NT2/D1 (cell line): ENCODE results near the gene OBSCN.
A peak's percentile ranks its signal among the peaks of the same experiment; 100 is the strongest.

Experiments used
- DNase-seq: peaks from one replicate; pipeline ENCODE4 v3.0.0-alpha.2; 2011; ENCODE audit warnings: low read depth, low spot score
- H3K27me3 ChIP-seq: 2 replicates; pipeline ENCODE4 v1.6.0; 2011; ENCODE audit warnings: mild to moderate bottlenecking; ENCODE audit not compliant: insufficient read length, insufficient read depth
- H3K36me3 ChIP-seq: 2 replicates; pipeline ENCODE4 v1.6.1; 2011; ENCODE audit warnings: mild to moderate bottlenecking, low read length, mixed read lengths; ENCODE audit not compliant: insufficient read depth, insufficient read length
- H3K4me1 ChIP-seq: 2 replicates; pipeline ENCODE4 v1.5.1; 2011; ENCODE audit not compliant: insufficient read depth, insufficient read length
- H3K4me3 ChIP-seq: 2 replicates; pipeline ENCODE4 v1.5.1; 2011; ENCODE audit warnings: low read depth; ENCODE audit not compliant: insufficient read length
- H3K9ac ChIP-seq: 2 replicates; pipeline ENCODE4 v1.6.0; 2011; ENCODE audit warnings: low read depth; ENCODE audit not compliant: insufficient read length
- H3K9me3 ChIP-seq: 2 replicates; pipeline ENCODE4 v1.5.1; 2011; ENCODE audit warnings: mild to moderate bottlenecking, low read length; ENCODE audit not compliant: insufficient read depth
- SUZ12 ChIP-seq: IDR thresholded peaks from 2 replicates; pipeline ENCODE4 v1.6.1; 2011; ENCODE audit not compliant: insufficient read length, insufficient read depth; ENCODE audit errors: extremely low read depth
- YY1 ChIP-seq: IDR thresholded peaks from 2 replicates; pipeline ENCODE4 v1.6.1; 2011; ENCODE audit not compliant: insufficient read length, insufficient read depth
- ZNF274 ChIP-seq: IDR thresholded peaks from 2 replicates; pipeline ENCODE4 v1.6.1; 2011; ENCODE audit warnings: mild to moderate bottlenecking, low read depth, low read length

The OBSCN gene

DNA sequence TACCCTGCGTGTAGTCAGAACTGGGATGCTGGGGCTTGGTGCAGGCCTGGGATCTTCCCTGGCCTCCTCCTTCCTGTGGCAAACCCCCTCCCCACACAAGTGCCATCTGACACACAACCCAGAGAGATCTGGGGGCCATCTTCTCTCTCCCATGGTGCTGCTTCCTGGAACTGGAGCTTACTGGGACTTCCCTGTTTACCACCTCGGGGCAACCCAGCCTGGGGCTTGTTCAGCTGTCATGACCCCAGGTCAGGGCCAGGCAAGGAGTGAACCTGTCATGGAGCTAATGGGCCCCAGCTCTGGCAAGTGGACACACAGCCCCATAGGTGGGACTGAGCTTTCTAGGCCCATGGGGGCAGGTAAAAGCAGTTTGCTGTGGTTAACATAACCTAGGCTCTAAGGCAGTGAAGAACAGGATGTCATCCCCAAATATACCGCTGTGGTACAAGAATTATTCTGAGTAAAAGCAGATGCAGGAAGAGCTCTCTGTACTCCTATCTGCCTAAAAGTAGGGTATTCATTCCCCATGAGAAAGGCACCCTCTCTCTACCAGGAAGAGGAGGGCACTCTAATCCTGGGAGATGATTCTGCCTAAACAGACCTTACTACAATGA is 196.4 kb downstream of the OBSCN start:
- TF ChIP-seq YY1, result no peak
- TF ChIP-seq ZNF274, result no peak
- TF ChIP-seq SUZ12, result no peak
- peaks cover 64% of the 10 kb centered on the region for H3K36me3 ChIP-seq
- H3K27me3 ChIP-seq, result no peaks in the 10 kb centered on the region
- no peak for DNase-seq
- no peaks in the 10 kb centered on the region for H3K9me3 ChIP-seq
- no peak overlapping the region for H3K9ac ChIP-seq
- H3K4me3 ChIP-seq, result no peak overlapping the region
- peaks cover 21% of the 10 kb centered on the region for H3K4me1 ChIP-seq

DNA sequence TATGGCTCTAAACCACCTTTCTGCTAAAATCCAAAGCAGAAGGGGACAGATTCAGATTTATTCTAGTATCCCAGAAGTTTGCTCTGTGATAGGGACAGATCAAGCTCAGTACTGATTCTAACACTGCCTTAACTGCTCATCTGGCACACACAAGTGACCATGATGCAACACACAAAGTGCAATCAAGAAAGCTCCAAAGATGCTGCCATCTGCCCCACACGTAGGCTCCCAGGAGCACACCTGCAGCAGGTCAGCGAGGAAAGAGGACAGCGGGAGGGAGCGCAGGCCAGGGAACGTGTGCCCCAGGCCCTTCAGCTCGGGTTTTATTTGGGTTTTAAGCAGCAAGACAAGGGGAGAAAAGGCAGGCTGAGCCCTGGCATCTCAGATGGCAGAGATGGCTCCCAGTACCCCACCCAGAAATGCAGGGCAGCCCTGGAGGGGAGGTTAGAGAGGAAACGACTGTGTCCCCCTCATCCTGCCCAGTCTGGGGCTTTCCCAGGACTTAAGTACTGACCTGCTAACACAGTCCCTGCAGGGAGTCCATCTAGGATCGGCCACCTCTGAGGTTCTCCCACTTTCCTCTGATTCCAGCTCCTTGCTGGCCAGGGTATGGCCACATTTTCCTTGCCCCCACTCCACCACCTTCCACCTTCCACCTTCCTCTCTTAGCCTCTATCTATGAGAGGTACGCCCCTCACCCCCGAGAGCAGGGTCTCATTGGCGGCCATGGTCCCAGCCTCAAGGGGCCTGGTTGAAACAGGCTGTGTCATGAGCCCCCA is 197.5 kb downstream of the OBSCN start:
- no peak for DNase-seq
- Histone ChIP-seq H3K36me3 (peaks cover 58% of the 10 kb centered on the region), H3K27me3 (no peaks in the 10 kb centered on the region), H3K4me1 (peaks cover 25% of the 10 kb centered on the region), H3K9me3 (no peaks in the 10 kb centered on the region), H3K4me3 (peak overlapping the region; percentile 93), H3K9ac (peak overlapping the region; percentile 98)
- TF ChIP-seq SUZ12 (no peak), YY1 (no peak), ZNF274 (no peak)

DNA sequence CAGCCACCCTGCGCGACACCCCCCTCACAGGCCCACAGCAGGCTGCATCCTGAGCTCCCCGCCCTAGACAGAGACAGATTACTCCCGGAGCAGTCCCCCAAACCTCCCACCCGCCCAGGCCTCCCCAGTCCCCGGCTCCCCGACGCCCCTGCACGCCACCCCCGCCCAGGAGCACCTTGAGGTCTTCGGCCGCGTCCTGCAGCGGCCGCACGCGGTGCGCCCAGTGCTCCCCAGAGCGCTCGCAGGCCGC is 198.1 kb downstream of the OBSCN start:
- H3K9me3 ChIP-seq, result no peaks in the 10 kb centered on the region
- peak overlapping the region; percentile 93 for H3K4me3 ChIP-seq
- peaks cover 58% of the 10 kb centered on the region for H3K36me3 ChIP-seq
- peaks cover 22% of the 10 kb centered on the region for H3K4me1 ChIP-seq
- no peak for TF ChIP-seq ZNF274
- TF ChIP-seq YY1, result no peak
- TF ChIP-seq SUZ12, result no peak
- peak overlapping the region; percentile 98 for H3K9ac ChIP-seq
- no peaks in the 10 kb centered on the region for H3K27me3 ChIP-seq
- DNase-seq, result no peak

DNA sequence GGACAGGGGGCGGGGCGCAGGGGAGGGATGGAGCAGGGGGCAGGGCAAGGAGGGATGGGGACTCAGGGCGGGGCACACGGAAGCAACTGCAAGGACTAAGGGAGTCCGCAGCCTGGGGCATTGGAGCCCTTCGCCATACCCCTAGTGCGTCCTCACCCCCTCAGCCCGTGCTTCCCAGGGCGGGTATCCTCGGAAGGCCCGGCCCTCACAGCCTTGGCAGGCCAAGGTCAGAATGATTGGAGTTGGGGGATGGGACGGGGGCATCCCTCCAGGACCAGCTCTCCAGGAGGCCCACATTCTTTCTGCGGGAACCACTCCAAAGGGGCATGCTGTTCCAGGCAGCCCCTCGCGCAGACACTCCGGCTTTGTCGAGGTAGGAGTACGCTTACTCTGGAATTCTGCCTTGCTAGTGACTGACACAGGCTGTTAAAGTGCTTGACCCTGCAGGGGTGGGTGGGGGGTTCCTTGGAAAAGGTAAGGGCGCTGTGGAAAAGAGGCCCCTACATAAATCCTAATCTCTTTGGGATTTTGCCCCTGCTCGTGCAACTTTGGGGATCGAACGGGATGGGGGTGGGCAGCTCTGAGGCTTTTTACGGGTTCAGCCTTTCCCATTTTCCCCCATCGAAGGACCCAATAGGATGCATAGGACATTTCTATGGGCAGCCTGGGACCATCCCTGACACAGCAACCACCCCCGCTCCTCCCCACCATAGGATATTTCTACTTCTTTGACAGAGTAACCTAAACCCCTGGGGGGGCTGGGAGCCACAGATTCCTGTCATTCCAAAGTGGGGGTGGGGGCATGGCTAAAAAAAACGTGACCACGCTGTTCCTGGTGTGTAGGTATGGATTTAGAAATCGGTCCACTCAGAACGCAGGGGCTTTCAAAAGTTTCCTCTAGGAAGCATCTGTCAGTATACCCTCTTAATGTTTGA is 199.5 kb downstream of the OBSCN start:
- Histone ChIP-seq H3K27me3 (no peaks in the 10 kb centered on the region), H3K9ac (peak overlapping the region; percentile 83), H3K4me3 (peak overlapping the region; percentile 67), H3K9me3 (no peaks in the 10 kb centered on the region), H3K36me3 (peaks cover 57% of the 10 kb centered on the region), H3K4me1 (peaks cover 19% of the 10 kb centered on the region)
- DNase-seq, result peak; percentile 57
- TF ChIP-seq ZNF274 (no peak), YY1 (no peak), SUZ12 (no peak)

DNA sequence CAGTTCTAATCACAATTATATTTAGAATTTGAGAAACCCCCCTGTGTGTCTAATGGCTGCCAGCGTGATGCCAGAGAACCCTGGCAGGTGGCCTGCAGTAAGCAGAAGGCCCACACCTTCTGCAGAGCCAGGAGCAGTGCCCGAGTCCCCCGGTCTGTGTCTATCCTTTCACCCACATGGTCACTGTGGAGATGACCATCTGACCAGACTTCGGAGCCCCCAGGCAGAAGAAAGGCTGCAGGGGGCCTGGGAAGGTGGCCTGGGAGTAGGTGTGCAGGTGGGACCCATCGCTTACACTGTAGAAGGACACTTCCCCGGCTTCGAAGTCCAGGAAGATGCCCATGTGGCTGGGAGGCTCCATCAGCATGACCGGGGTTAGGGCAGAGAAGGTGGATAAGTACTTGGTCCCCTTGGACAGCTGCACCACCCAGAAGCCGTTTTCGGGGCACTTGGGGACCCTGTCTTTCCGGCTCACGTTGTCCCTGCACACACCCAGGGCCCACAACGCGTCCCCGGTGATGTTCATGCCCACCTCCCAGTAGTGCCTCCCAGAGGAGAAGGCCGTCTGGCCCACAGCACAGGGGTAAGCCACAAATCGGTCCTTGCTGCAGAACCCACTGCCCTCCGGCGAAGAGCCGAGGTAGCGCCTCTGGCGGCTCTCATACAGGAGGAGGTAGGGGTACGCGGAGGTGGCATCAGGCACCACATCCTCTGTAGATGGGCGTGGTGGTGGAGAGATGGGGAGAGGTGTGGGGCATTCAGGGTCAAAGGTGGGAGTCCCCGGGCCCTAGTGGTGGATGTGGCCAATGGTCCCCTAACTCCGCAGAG is 200.4 kb downstream of the OBSCN start:
- peak overlapping the region; percentile 83 for H3K9ac ChIP-seq
- H3K27me3 ChIP-seq, result no peaks in the 10 kb centered on the region
- peaks cover 14% of the 10 kb centered on the region for H3K4me1 ChIP-seq
- H3K4me3 ChIP-seq, result peak overlapping the region; percentile 67
- DNase-seq, result no peak
- H3K36me3 ChIP-seq, result peaks cover 49% of the 10 kb centered on the region
- H3K9me3 ChIP-seq, result no peaks in the 10 kb centered on the region
- TF ChIP-seq YY1 (no peak), ZNF274 (no peak), SUZ12 (no peak)

DNA sequence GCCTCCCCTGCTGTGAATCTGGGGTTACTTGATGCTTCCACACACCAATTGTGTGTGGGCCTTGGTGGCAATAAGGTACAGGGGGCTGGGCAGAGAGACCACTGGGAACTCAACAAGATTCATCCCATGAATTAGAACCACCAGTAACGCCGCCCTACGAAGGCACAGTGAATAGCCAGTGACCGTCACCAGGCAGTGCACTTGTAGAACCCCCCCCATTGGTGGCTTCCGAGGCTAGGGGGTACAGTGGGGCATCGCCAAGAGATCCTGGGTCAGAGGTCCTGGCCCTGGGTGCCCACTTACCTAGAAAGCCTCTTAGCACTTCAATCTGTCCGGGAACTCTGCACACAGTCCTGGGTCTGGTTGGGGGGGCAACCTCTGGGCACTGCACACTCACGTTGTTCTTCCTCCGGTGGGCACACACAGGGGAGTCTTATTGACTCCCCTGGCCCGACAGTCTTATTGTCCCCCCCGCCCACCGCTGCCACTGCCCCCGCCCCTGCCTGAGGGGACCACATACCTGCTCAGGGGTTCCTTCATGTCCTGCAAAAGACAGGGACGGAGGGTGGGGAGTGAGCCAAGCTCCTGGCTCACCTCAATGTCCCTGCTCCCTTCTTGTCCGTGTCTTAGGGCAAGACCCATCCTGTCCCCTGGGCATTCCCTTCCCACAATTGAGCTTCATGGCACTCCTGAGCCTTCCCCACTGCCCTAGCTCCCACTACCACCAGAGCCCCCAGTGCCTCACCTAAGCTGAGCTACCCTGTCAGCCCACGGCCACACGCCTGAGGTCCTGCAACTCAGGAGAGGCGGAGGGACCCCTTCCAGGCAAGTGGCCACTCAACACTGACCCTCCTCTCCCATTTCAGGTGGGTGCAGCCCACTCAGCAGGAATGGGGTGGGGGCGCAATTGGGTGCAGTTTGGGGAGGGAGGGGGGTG is 201.3 kb downstream of the OBSCN start:
- peaks cover 47% of the 10 kb centered on the region for H3K36me3 ChIP-seq
- no peak overlapping the region for H3K9ac ChIP-seq
- no peak for DNase-seq
- no peak for TF ChIP-seq SUZ12
- H3K27me3 ChIP-seq, result peaks cover 7% of the 10 kb centered on the region
- H3K4me3 ChIP-seq, result no peak overlapping the region
- peaks cover 11% of the 10 kb centered on the region for H3K4me1 ChIP-seq
- H3K9me3 ChIP-seq, result no peaks in the 10 kb centered on the region
